HepG2 (cell line): ENCODE measurements around the gene SMOC1. TPM values are rescaled to one million over a fixed set of nuclear protein-coding genes. Genes with fewer than 3 reads are reported as not detected.
A peak's percentile ranks its signal among the peaks of the same experiment; 100 is the strongest.

Source experiments
- AKNA ChIP-seq: sonication (generic); formaldehyde crosslinking; IDR thresholded peaks from 2 replicates; pipeline ENCODE4 v1.4.0; 2020; ENCODE audit warnings: missing genetic modification reagents, borderline replicate concordance
- FOSL2 ChIP-seq: sonication (generic); formaldehyde crosslinking; IDR thresholded peaks from 2 replicates; pipeline ENCODE4 v1.4.0; 2020; ENCODE audit warnings: missing genetic modification reagents
- FOXO1 ChIP-seq: sonication (generic); formaldehyde crosslinking; IDR thresholded peaks from 2 replicates; pipeline ENCODE4 v1.4.0; 2020; ENCODE audit warnings: missing genetic modification reagents
- IRF2 ChIP-seq: IDR thresholded peaks from 2 replicates; pipeline ENCODE4 v1.6.1; 2018; ENCODE audit warnings: missing genetic modification reagents, missing compliant biosample characterization
- KIAA2018 ChIP-seq: sonication (generic); formaldehyde crosslinking; IDR thresholded peaks from 2 replicates; pipeline ENCODE4 v1.5.0; 2020; ENCODE audit warnings: mild to moderate bottlenecking, missing genetic modification reagents, borderline replicate concordance
- MBD4 ChIP-seq: IDR thresholded peaks from 2 replicates; pipeline ENCODE4 v1.6.1; 2012; ENCODE audit warnings: low read length, inconsistent platforms, borderline replicate concordance
- MTF2 ChIP-seq: sonication (generic); formaldehyde crosslinking; IDR thresholded peaks from 2 replicates; pipeline ENCODE4 v1.5.0; 2020; ENCODE audit warnings: missing genetic modification reagents, borderline replicate concordance
- PRDM10 ChIP-seq: sonication (generic); formaldehyde crosslinking; IDR thresholded peaks from 2 replicates; pipeline ENCODE4 v1.4.0; 2020; ENCODE audit warnings: low read depth, missing genetic modification reagents
- TBX3 ChIP-seq: fragments of 450-650 bp; IDR thresholded peaks from 2 replicates; pipeline ENCODE4 v1.6.1; 2017; ENCODE audit warnings: antibody characterized with exemption, mild to moderate bottlenecking, inconsistent platforms, borderline replicate concordance
- ZNF354B ChIP-seq: sonication (generic); formaldehyde crosslinking; IDR thresholded peaks from 2 replicates; pipeline ENCODE4 v1.8.0; 2022; ENCODE audit warnings: mild to moderate bottlenecking, missing genetic modification reagents
- ZNF644 ChIP-seq: IDR thresholded peaks from 2 replicates; pipeline ENCODE4 v1.6.1; 2016; ENCODE audit warnings: low read depth
- ZNF841 ChIP-seq: sonication (generic); formaldehyde crosslinking; IDR thresholded peaks from 2 replicates; pipeline ENCODE4 v1.8.1; 2023; ENCODE audit warnings: missing genetic modification reagents, borderline replicate concordance
- polyA plus RNA-seq, 8 experiments: library from polyadenylated mRNA; depleted of rRNA in 3 of 8; stranded (reverse) in 7 of 8; unstranded in 1 of 8; fragments of >200 nt; fragmentation: Illumina TruSeq in 4 of 8; extraction: Trizol in 4 of 8; gene quantifications; 2 replicates each; pipeline versions ENCODE4 v1.2.1 to v1.2.3, GENCODE V29; 2011 to 2016; ENCODE audit warnings: low read depth in 4 of 8, missing spikeins in 1 of 8, mixed read lengths in 1 of 8; ENCODE audit not compliant: insufficient read depth in 1 of 8
- total RNA-seq, 5 experiments: library from RNA; depleted of rRNA; stranded (reverse); fragments of >200 nt; fragmentation: Illumina TruSeq; extraction: Trizol; gene quantifications; 2 replicates each; pipeline ENCODE4 v1.2.3, GENCODE V29; 2016; ENCODE audit warnings: low read depth in 1 of 5

SMOC1 gene
- total and polyA plus RNA-seq, 2 of the 13 experiments (the other 11 are each of a cell fraction or from before 2014, with no cell fraction given) = 17.8 to 35.6 TPM

DNA sequence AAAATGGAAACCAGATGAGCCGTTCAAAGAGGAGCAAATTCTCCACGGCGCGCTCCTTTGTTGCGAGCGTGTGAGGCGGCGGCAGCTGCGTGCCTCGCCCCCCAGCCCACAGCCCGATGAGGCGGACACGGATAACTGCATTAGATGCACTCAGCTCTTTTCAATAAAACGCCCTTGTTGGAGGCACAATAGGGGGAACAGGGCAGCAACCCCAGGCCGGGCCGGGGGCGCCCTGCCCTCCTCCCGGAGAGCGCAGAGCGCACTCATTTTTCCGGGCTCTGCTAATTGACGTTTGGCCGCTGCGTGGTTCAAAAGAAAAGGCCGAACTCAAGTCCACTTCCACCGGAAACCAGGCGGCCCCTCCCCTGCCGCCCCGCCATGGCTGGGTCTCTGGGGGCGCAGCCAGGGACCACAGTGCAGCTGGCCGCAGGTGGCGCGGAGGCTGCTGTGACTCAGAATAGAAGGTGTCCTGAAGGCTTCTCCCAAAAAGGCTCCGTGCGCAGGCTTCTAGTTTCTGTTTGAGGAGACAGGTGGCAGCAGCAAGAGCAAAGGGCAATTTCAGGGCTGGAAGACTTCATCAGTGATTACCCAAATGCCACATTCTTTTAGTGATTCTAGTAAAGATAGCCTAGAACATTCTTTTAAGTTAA, 29.0 kb upstream of the SMOC1 start (continued):
- no peak for TF ChIP-seq AKNA
- peak; percentile 79; the same call in 1 of the 2 replicates for TF ChIP-seq MBD4
- TF ChIP-seq KIAA2018 (CRISPR knock-in tag) = no peak
- TF ChIP-seq MTF2 (CRISPR knock-in tag) = 0 out of 2 replicates have a peak, but pooled peaks have one; percentile 10
- no peak for TF ChIP-seq ZNF841 (CRISPR knock-in tag)
- peak; percentile 86 for TF ChIP-seq IRF2 (CRISPR knock-in tag)
- TF ChIP-seq FOSL2 (CRISPR knock-in tag) = peak; percentile 79; the same call in 1 of the 2 replicates
- no peak for TF ChIP-seq ZNF354B (CRISPR knock-in tag)
- TF ChIP-seq PRDM10 = no peak
- TF ChIP-seq ZNF644 = 0 out of 2 replicates have a peak, but pooled peaks have one; percentile 41
- TF ChIP-seq FOXO1 (CRISPR knock-in tag) = peak; percentile 23; the same call in 1 of the 2 replicates
- TF ChIP-seq TBX3 = peak; percentile 30; the same call in 1 of the 2 replicates
